Measurements from ENCODE around the gene ASTE1.

The ASTE1 gene

GRCh38 chr3:131026321-131027151 lies at the start of gene ASTE1, which contains the start of gene NEK11:
ASTE1 (minus strand) TSS chr3:131026825; CDS start chr3:131025306, 1,519 bp downstream.
NEK11 (plus strand) TSS chr3:131026877; CDS start chr3:131029709, 2,832 bp downstream.
- H3K4me3 ChIP-seq (ENCODE audit: low read depth, low read length): peak within 1 kb of the TSS; percentile 73
- peak; percentile 69 for DNase-seq (ENCODE audit: low read depth)
- TF ChIP-seq CTCF (IDR thresholded peaks at IDR 0.05; ENCODE audit: control insufficient read depth, extremely low read depth, insufficient read depth): no peak

GRCh38 chr3:131075632-131076328 lies 49.2 kb upstream of the ASTE1 start:
- H3K4me3 ChIP-seq (ENCODE audit: low read depth, low read length): no peak overlapping the region
- TF ChIP-seq CTCF (IDR thresholded peaks at IDR 0.05; ENCODE audit: control insufficient read depth, extremely low read depth, insufficient read depth): no peak
- DNase-seq (ENCODE audit: low read depth): no peak

GRCh38 chr3:131072845-131073244 lies 46.2 kb upstream of the ASTE1 start:
- TF ChIP-seq CTCF (IDR thresholded peaks at IDR 0.05; ENCODE audit: control insufficient read depth, extremely low read depth, insufficient read depth): no peak
- no peak overlapping the region for H3K4me3 ChIP-seq (ENCODE audit: low read depth, low read length)
- DNase-seq (ENCODE audit: low read depth): no peak

- no peak overlapping the region for H3K4me3 ChIP-seq (ENCODE audit: low read depth, low read length)
- no peak for TF ChIP-seq CTCF (IDR thresholded peaks at IDR 0.05; ENCODE audit: control insufficient read depth, extremely low read depth, insufficient read depth)
- DNase-seq (ENCODE audit: low read depth): no peak
Observed at GRCh38 chr3:131072099-131072559, 45.5 kb upstream of the ASTE1 start.

- no peak for DNase-seq (ENCODE audit: low read depth)
- H3K4me3 ChIP-seq (ENCODE audit: low read depth, low read length): no peak overlapping the region
- no peak for TF ChIP-seq CTCF (IDR thresholded peaks at IDR 0.05; ENCODE audit: control insufficient read depth, extremely low read depth, insufficient read depth)
Observed at GRCh38 chr3:131067983-131068382, 41.4 kb upstream of the ASTE1 start.

GRCh38 chr3:131053043-131053859 lies 26.6 kb upstream of the ASTE1 start:
- DNase-seq (ENCODE audit: low read depth): peak; percentile 11
- H3K4me3 ChIP-seq (ENCODE audit: low read depth, low read length): no peak overlapping the region
- peak; percentile 53 for TF ChIP-seq CTCF (IDR thresholded peaks at IDR 0.05; ENCODE audit: control insufficient read depth, extremely low read depth, insufficient read depth)

All from LNCaP clone FGC (cell line).